SW480 (cell line): ENCODE results near the gene PIGV.
A peak's percentile ranks its signal among the peaks of the same experiment; 100 is the strongest.

Experiments
- DNase-seq: peaks from one replicate; pipeline ENCODE4 v3.0.0-alpha.2; 2016; ENCODE audit warnings: low spot score

The PIGV gene

GRCh38 chr1:26787706-26788514, at the start of gene PIGV:
PIGV (plus strand) TSS chr1:26787950; CDS start chr1:26790816, 2,866 bp downstream.
- DNase-seq = peak; percentile 75

- no peak for DNase-seq
Observed at GRCh38 chr1:26739329-26739914, 48.3 kb upstream of the PIGV start.

- no peak for DNase-seq
Observed at GRCh38 chr1:26740023-26740634, 47.6 kb upstream of the PIGV start.

- DNase-seq = no peak
Observed at GRCh38 chr1:26740952-26741351, 46.8 kb upstream of the PIGV start.

- no peak for DNase-seq
Observed at GRCh38 chr1:26743426-26744059, 44.2 kb upstream of the PIGV start.

- no peak for DNase-seq
Observed at GRCh38 chr1:26744075-26744959, 43.4 kb upstream of the PIGV start.

- no peak for DNase-seq
Observed at GRCh38 chr1:26745191-26745590, 42.6 kb upstream of the PIGV start.

- no peak for DNase-seq
Observed at GRCh38 chr1:26747048-26747447, 40.7 kb upstream of the PIGV start.

- DNase-seq = no peak
Observed at GRCh38 chr1:26748351-26748750, 39.4 kb upstream of the PIGV start.

GRCh38 chr1:26749458-26749857, 38.3 kb upstream of the PIGV start:
- DNase-seq = no peak

GRCh38 chr1:26750428-26750827, 37.3 kb upstream of the PIGV start:
- no peak for DNase-seq

GRCh38 chr1:26752519-26752918, 35.2 kb upstream of the PIGV start:
- no peak for DNase-seq

- DNase-seq = no peak
Observed at GRCh38 chr1:26754086-26754874, 33.5 kb upstream of the PIGV start.

GRCh38 chr1:26758358-26758757, 29.4 kb upstream of the PIGV start:
- DNase-seq = no peak

- DNase-seq = no peak
Observed at GRCh38 chr1:26759531-26759930, 28.2 kb upstream of the PIGV start.

GRCh38 chr1:26761217-26761616, 26.5 kb upstream of the PIGV start:
- no peak for DNase-seq

GRCh38 chr1:26767714-26768113, 20.0 kb upstream of the PIGV start:
- DNase-seq = no peak

GRCh38 chr1:26768755-26769154, 19.0 kb upstream of the PIGV start:
- DNase-seq = no peak

GRCh38 chr1:26771285-26771642, 16.5 kb upstream of the PIGV start:
- DNase-seq = no peak

GRCh38 chr1:26771643-26772321, 16.0 kb upstream of the PIGV start:
- peak; percentile 74 for DNase-seq
